ACC112 (cell line): ENCODE data around the gene NTM.

ENCODE experiments used
- H2AFZ ChIP-seq: fragments of 200-600 bp; sonication (generic); one replicate; pipeline ENCODE4 v1.6.0; 2017; ENCODE audit warnings: antibody characterized with exemption, low read length; ENCODE audit not compliant: unreplicated experiment
- H3K27ac ChIP-seq: fragments of 200-600 bp; sonication (generic); 2 replicates; pipeline ENCODE4 v1.5.1; 2014; ENCODE audit warnings: low read depth, mild to moderate bottlenecking, antibody characterized with exemption, low read length, moderate library complexity
- H3K27me3 ChIP-seq: fragments of 200-600 bp; sonication (generic); 2 replicates; pipeline ENCODE4 v1.6.1; 2014; ENCODE audit warnings: mild to moderate bottlenecking, antibody characterized with exemption, low read length, moderate library complexity, mixed read lengths; ENCODE audit not compliant: insufficient read depth
- H3K36me3 ChIP-seq: fragments of 200-600 bp; sonication (generic); 2 replicates; pipeline ENCODE4 v1.6.1; 2016; ENCODE audit warnings: mild to moderate bottlenecking, antibody characterized with exemption, low read length, moderate library complexity, mixed read lengths; ENCODE audit not compliant: insufficient read depth
- H3K4me1 ChIP-seq: fragments of 200-600 bp; sonication (generic); one replicate; pipeline ENCODE4 v1.6.1; 2016; ENCODE audit warnings: low read length, mixed read lengths; ENCODE audit not compliant: insufficient read depth, unreplicated experiment, control insufficient read depth
- H3K4me3 ChIP-seq: fragments of 200-600 bp; sonication (generic); 2 replicates; pipeline ENCODE4 v1.5.1; 2014; ENCODE audit warnings: mild to moderate bottlenecking, low read depth, low read length
- H3K79me2 ChIP-seq: fragments of 200-600 bp; sonication (generic); one replicate; pipeline ENCODE4 v1.6.0; 2016; ENCODE audit warnings: low read length; ENCODE audit not compliant: control insufficient read depth, unreplicated experiment, insufficient read depth

Gene NTM

GRCh38 chr11:132008226-132008625 lies 637.8 kb downstream of the NTM start:
- no peaks in the 10 kb centered on the region for H3K27me3 ChIP-seq
- no peak overlapping the region for H3K27ac ChIP-seq
- no peaks in the 10 kb centered on the region for H3K4me1 ChIP-seq
- H3K36me3 ChIP-seq: no peaks in the 10 kb centered on the region
- H3K79me2 ChIP-seq: no peaks in the 10 kb centered on the region
- H3K4me3 ChIP-seq: no peak overlapping the region
- H2AFZ ChIP-seq: no peak overlapping the region

DNA sequence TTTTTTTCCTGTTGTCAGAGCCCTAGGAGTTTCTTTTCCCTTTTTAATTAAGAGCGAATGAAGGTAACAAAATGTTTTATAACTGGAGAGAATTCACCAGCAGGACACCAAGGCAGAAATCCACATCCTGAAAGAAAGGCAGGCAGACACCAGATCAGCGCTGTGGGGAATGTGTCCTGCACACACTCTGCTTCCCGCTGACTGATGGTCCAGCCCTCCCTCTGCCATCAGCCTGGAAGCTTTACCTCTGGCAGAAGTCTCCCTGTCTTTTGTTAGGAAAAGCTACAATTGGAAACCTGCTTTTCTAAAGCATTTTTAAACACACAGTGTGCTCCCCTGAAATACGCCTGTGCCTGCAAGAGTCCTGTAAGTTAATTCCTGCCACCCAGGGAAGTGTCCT lies 638.5 kb downstream of the NTM start:
- Histone ChIP-seq H3K4me3 (no peak overlapping the region), H3K79me2 (no peaks in the 10 kb centered on the region), H3K27ac (no peak overlapping the region), H3K36me3 (no peaks in the 10 kb centered on the region), H3K4me1 (no peaks in the 10 kb centered on the region), H3K27me3 (no peaks in the 10 kb centered on the region), H2AFZ (no peak overlapping the region)

- no peak overlapping the region for H3K4me3 ChIP-seq
- H3K36me3 ChIP-seq: no peaks in the 10 kb centered on the region
- H3K27ac ChIP-seq: no peak overlapping the region
- no peak overlapping the region for H2AFZ ChIP-seq
- H3K27me3 ChIP-seq: no peaks in the 10 kb centered on the region
- peaks cover 10% of the 10 kb centered on the region for H3K4me1 ChIP-seq
- H3K79me2 ChIP-seq: no peaks in the 10 kb centered on the region
These were observed 649.6 kb downstream of the NTM start for GRCh38 chr11:132020001-132020400.

DNA sequence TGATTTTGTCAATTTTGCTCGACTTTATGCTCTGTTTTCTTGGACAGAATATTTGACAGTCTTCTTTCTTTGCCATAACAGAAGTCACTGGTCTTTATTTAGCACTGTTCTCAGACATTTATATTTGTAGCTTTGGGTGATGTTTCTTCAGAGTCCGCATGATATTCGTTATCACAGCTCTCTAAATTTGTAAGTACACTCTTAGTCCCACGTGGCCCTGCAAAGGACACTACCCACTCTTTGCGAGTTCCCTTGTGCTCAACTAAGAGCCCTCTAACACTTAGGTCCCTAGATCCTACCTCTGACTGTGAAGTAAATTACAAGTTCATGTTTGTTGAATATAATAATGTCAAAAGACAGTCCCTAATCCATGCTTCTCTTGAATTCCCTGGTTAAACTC lies 651.9 kb downstream of the NTM start:
- Histone ChIP-seq H3K4me3 (no peak overlapping the region), H3K27ac (no peak overlapping the region), H3K36me3 (no peaks in the 10 kb centered on the region), H2AFZ (no peak overlapping the region), H3K27me3 (no peaks in the 10 kb centered on the region), H3K79me2 (no peaks in the 10 kb centered on the region), H3K4me1 (peaks cover 20% of the 10 kb centered on the region)

- no peaks in the 10 kb centered on the region for H3K27me3 ChIP-seq
- H3K27ac ChIP-seq: no peak overlapping the region
These were observed 652.5 kb downstream of the NTM start for GRCh38 chr11:132022733-132023478.

GRCh38 chr11:132024587-132025295 lies 654.3 kb downstream of the NTM start:
- H3K4me1 ChIP-seq: peaks cover 23% of the 10 kb centered on the region
- H3K79me2 ChIP-seq: no peaks in the 10 kb centered on the region
- peak overlapping the region; percentile 70 for H3K27ac ChIP-seq
- H3K36me3 ChIP-seq: no peaks in the 10 kb centered on the region
- H2AFZ ChIP-seq: peak overlapping the region; percentile 51
- H3K4me3 ChIP-seq: peak overlapping the region; percentile 39; the same call in 1 of the 2 replicates
- no peaks in the 10 kb centered on the region for H3K27me3 ChIP-seq

More at GRCh38 chr11:132022733-132023478, 652.5 kb downstream of the NTM start:
- no peaks in the 10 kb centered on the region for H3K36me3 ChIP-seq
- H3K4me3 ChIP-seq: no peak overlapping the region
- H3K4me1 ChIP-seq: peaks cover 20% of the 10 kb centered on the region
- no peaks in the 10 kb centered on the region for H3K79me2 ChIP-seq
- H2AFZ ChIP-seq: no peak overlapping the region

- no peak overlapping the region for H3K27ac ChIP-seq
These were observed 656.3 kb downstream of the NTM start for GRCh38 chr11:132026746-132027145.

GRCh38 chr11:132028380-132029240 lies 658.2 kb downstream of the NTM start:
- Histone ChIP-seq H2AFZ (no peak overlapping the region), H3K4me1 (peaks cover 37% of the 10 kb centered on the region), H3K27ac (no peak overlapping the region), H3K4me3 (no peak overlapping the region), H3K27me3 (no peaks in the 10 kb centered on the region), H3K36me3 (no peaks in the 10 kb centered on the region), H3K79me2 (no peaks in the 10 kb centered on the region)

More at GRCh38 chr11:132026746-132027145, 656.3 kb downstream of the NTM start:
- no peak overlapping the region for H3K4me3 ChIP-seq
- no peak overlapping the region for H2AFZ ChIP-seq
- no peaks in the 10 kb centered on the region for H3K79me2 ChIP-seq
- peaks cover 23% of the 10 kb centered on the region for H3K4me1 ChIP-seq
- H3K27me3 ChIP-seq: no peaks in the 10 kb centered on the region
- H3K36me3 ChIP-seq: no peaks in the 10 kb centered on the region

- no peak overlapping the region for H3K27ac ChIP-seq
- no peaks in the 10 kb centered on the region for H3K79me2 ChIP-seq
- H3K27me3 ChIP-seq: no peaks in the 10 kb centered on the region
- H3K4me1 ChIP-seq: peaks cover 18% of the 10 kb centered on the region
- no peak overlapping the region for H3K4me3 ChIP-seq
- no peaks in the 10 kb centered on the region for H3K36me3 ChIP-seq
- no peak overlapping the region for H2AFZ ChIP-seq
These were observed 660.5 kb downstream of the NTM start for GRCh38 chr11:132030896-132031295.

- no peaks in the 10 kb centered on the region for H3K36me3 ChIP-seq
- no peaks in the 10 kb centered on the region for H3K79me2 ChIP-seq
- no peaks in the 10 kb centered on the region for H3K27me3 ChIP-seq
- H3K4me3 ChIP-seq: no peak overlapping the region; the same call in 1 of the 2 replicates
- H3K4me1 ChIP-seq: peaks cover 18% of the 10 kb centered on the region
- peak overlapping the region; percentile 37; the same call in 1 of the 2 replicates for H3K27ac ChIP-seq
- H2AFZ ChIP-seq: no peak overlapping the region
These were observed 662.1 kb downstream of the NTM start for GRCh38 chr11:132032555-132032954.
